ENCODE results near the gene LGMN. TPM values are rescaled to one million over a fixed set of nuclear protein-coding genes. Genes with fewer than 3 reads are reported as not detected.
"Not testable (repeated sequence)": the region's sequence is repeated elsewhere in the genome, so short reads cannot be mapped to it uniquely, and the experiment has no call there.

LGMN gene
- total and polyA plus RNA-seq, 3 donors from 2014 or later = 58.1 to 102 (median 88.9) TPM

- TF ChIP-seq POLR2A (IDR thresholded peaks at IDR 0.05) (no peak), CTCF (IDR thresholded peaks at IDR 0.05) (no peak)
- H3K4me1 ChIP-seq = no peaks in the 10 kb centered on the region
- H3K4me3 ChIP-seq = no peak overlapping the region
- no peaks in the 10 kb centered on the region for H3K27me3 ChIP-seq
- H3K36me3 ChIP-seq (ENCODE audit: low read depth, missing control alignments) = no peaks in the 10 kb centered on the region
- 82 to 83% methylated on average over 8 of the region's 8 CpGs for WGBS, 2 donors
- DNase-seq = no peak
- no peak overlapping the region for H3K27ac ChIP-seq
- intact Hi-C loops (cut with DNase I; ENCODE audit: low total_unique reads) = no loop called here
- no peaks in the 10 kb centered on the region for H3K9me3 ChIP-seq
Measured at GRCh38 chr14:92774572-92774971, 26.1 kb upstream of the LGMN start.

GRCh38 chr14:92770484-92770883 is 22.1 kb upstream of the LGMN start:
- WGBS, 2 donors = 90 to 95% methylated on average over 2 of the region's 2 CpGs
- Histone ChIP-seq H3K27ac (no peak overlapping the region), H3K27me3 (no peaks in the 10 kb centered on the region), H3K4me1 (no peaks in the 10 kb centered on the region), H3K9me3 (no peaks in the 10 kb centered on the region), H3K36me3 (ENCODE audit: low read depth, missing control alignments) (no peaks in the 10 kb centered on the region), H3K4me3 (no peak overlapping the region)
- DNase-seq = no peak
- TF ChIP-seq POLR2A (IDR thresholded peaks at IDR 0.05) (no peak), CTCF (IDR thresholded peaks at IDR 0.05) (no peak)
- intact Hi-C loops (cut with DNase I; ENCODE audit: low total_unique reads) = no loop called here

- Histone ChIP-seq H3K4me3 (no peak overlapping the region), H3K36me3 (ENCODE audit: low read depth, missing control alignments) (no peaks in the 10 kb centered on the region), H3K27me3 (no peaks in the 10 kb centered on the region), H3K9me3 (no peaks in the 10 kb centered on the region), H3K27ac (no peak overlapping the region), H3K4me1 (no peaks in the 10 kb centered on the region)
- intact Hi-C loops (cut with DNase I; ENCODE audit: low total_unique reads) = no loop called here
- no peak for DNase-seq
- TF ChIP-seq POLR2A (IDR thresholded peaks at IDR 0.05) (no peak), CTCF (IDR thresholded peaks at IDR 0.05) (no peak)
- 93 to 96% methylated on average over 5 of the region's 5 CpGs for WGBS, 2 donors
Measured at GRCh38 chr14:92768795-92769194, 20.4 kb upstream of the LGMN start.

- H3K4me1 ChIP-seq; H3K4me3 ChIP-seq; H3K27me3 ChIP-seq; H3K27ac ChIP-seq; H3K9me3 ChIP-seq; intact Hi-C loops (cut with DNase I; ENCODE audit: low total_unique reads); H3K36me3 ChIP-seq (ENCODE audit: low read depth, missing control alignments); DNase-seq: not testable (repeated sequence)
- 95% methylated on average over 1 of the region's 1 CpG; no CpG with 5 or more reads in 1 of the 2 donors for WGBS, 2 donors
Measured at GRCh38 chr14:92768236-92768635, 19.8 kb upstream of the LGMN start.

- H3K9me3 ChIP-seq; H3K4me3 ChIP-seq; H3K4me1 ChIP-seq; DNase-seq; intact Hi-C loops (cut with DNase I; ENCODE audit: low total_unique reads); H3K36me3 ChIP-seq (ENCODE audit: low read depth, missing control alignments); H3K27ac ChIP-seq; H3K27me3 ChIP-seq: not testable (repeated sequence)
- 67 to 81% methylated on average over 3 of the region's 5 CpGs for WGBS, 2 donors
Measured at GRCh38 chr14:92763666-92764631, 15.5 kb upstream of the LGMN start.

DNA sequence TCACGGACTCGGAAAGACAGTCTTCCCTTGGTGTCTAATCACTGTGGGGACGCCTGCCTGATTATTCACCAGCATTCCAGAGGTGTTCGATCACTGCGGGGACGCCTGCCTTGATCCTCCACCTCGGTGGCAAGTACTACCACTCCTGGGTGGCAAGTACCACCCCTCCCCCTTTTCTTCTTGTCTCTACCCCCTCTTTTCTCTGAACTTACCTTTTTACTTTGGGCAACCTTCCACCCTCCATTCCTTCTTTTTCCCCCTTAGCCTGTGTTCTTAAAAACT is 12.0 kb upstream of the LGMN start:
- no peak overlapping the region for H3K27ac ChIP-seq
- H3K36me3 ChIP-seq (ENCODE audit: low read depth, missing control alignments) = no peaks in the 10 kb centered on the region
- no peaks in the 10 kb centered on the region for H3K4me1 ChIP-seq
- H3K27me3 ChIP-seq = no peaks in the 10 kb centered on the region
- WGBS, 2 donors = 92 to 100% methylated on average over 7 of the region's 7 CpGs
- no peak overlapping the region for H3K4me3 ChIP-seq
- H3K9me3 ChIP-seq = no peaks in the 10 kb centered on the region
- DNase-seq = no peak
- no peak for TF ChIP-seq CTCF (IDR thresholded peaks at IDR 0.05)
- intact Hi-C loops (cut with DNase I; ENCODE audit: low total_unique reads) = no loop called here
